Liver (tissue), 9 donors: ENCODE measurements around the gene PCDH15. TPM values are rescaled to one million over a fixed set of nuclear protein-coding genes. Genes with fewer than 3 reads are reported as not detected.

ENCODE experiments used
- DNase-seq: peaks from one replicate; pipeline ENCODE4 v3.0.0-alpha.2; 2017; ENCODE audit warnings: low spot score
- H3K27ac ChIP-seq, 2 donors: one replicate each; pipeline ENCODE4 v1.7.0; 2013; ENCODE audit warnings: inconsistent platforms in 2 of 2, low read length in 2 of 2, control low read depth in 1 of 2, low read depth in 1 of 2, mild to moderate bottlenecking in 1 of 2
- H3K27me3 ChIP-seq, 4 donors: one replicate each; pipeline versions ENCODE4 v1.6.1 to v1.7.0; 2013; ENCODE audit warnings: low read length in 3 of 4, inconsistent platforms in 1 of 4, mild to moderate bottlenecking in 1 of 4, moderate library complexity in 1 of 4; ENCODE audit not compliant: control insufficient read depth in 4 of 4, insufficient read depth in 4 of 4
- H3K36me3 ChIP-seq, 4 donors: one replicate each; pipeline versions ENCODE4 v1.6.1 to v1.7.0; 2013; ENCODE audit warnings: low read length in 3 of 4, mild to moderate bottlenecking in 3 of 4, low read depth in 1 of 4, moderate library complexity in 1 of 4; ENCODE audit not compliant: control insufficient read depth in 4 of 4, insufficient read depth in 3 of 4
- H3K4me1 ChIP-seq, 4 donors: one replicate each; pipeline versions ENCODE4 v1.6.1 to v1.7.0; 2013; ENCODE audit warnings: low read length in 3 of 4, mild to moderate bottlenecking in 3 of 4, moderate library complexity in 1 of 4; ENCODE audit not compliant: control insufficient read depth in 4 of 4, insufficient read depth in 4 of 4
- H3K4me3 ChIP-seq, 3 donors: one replicate each; pipeline versions ENCODE4 v1.6.1 to v1.7.0; 2013; ENCODE audit warnings: low read length in 3 of 3, control low read depth in 1 of 3, low read depth in 1 of 3, mild to moderate bottlenecking in 1 of 3
- H3K9ac ChIP-seq, 2 donors: one replicate each; pipeline ENCODE4 v1.7.0; 2013; ENCODE audit warnings: low read length in 2 of 2, mild to moderate bottlenecking in 2 of 2, moderate library complexity in 2 of 2, control low read depth in 1 of 2, low read depth in 1 of 2
- H3K9me3 ChIP-seq, 4 donors: one replicate each; pipeline versions ENCODE4 v1.6.1 to v1.7.0; 2013; ENCODE audit warnings: low read length in 3 of 4; ENCODE audit not compliant: control insufficient read depth in 4 of 4
- ATF3 ChIP-seq: IDR thresholded peaks from 2 replicates; pipeline ENCODE4 v1.6.1; 2016; ENCODE audit warnings: antibody characterized with exemption
- EGR1 ChIP-seq, 2 donors: IDR thresholded peaks; 2 replicates each; pipeline ENCODE4 v1.6.1; 2016 to 2018; ENCODE audit warnings: antibody characterized with exemption in 2 of 2, low read depth in 2 of 2
- FOXA1 ChIP-seq: IDR thresholded peaks from 2 replicates; pipeline ENCODE4 v1.6.1; 2016; ENCODE audit warnings: antibody characterized with exemption
- FOXA2 ChIP-seq: IDR thresholded peaks from 2 replicates; pipeline ENCODE4 v1.6.1; 2016; ENCODE audit warnings: antibody characterized with exemption
- GABPA ChIP-seq, 2 donors: IDR thresholded peaks in 1 of 2; conservative IDR thresholded peaks in 1 of 2; 2 replicates each; pipeline ENCODE4 v1.6.1; 2016; ENCODE audit warnings: antibody characterized with exemption in 2 of 2, mild to moderate bottlenecking in 1 of 2, moderate library complexity in 1 of 2
- HNF4A ChIP-seq, 2 donors: conservative IDR thresholded peaks; 2 replicates each; pipeline ENCODE4 v1.6.1; 2016; ENCODE audit warnings: antibody characterized with exemption in 2 of 2, mild to moderate bottlenecking in 2 of 2
- HNF4G ChIP-seq: IDR thresholded peaks from 2 replicates; pipeline ENCODE4 v1.6.1; 2016; ENCODE audit warnings: antibody characterized with exemption
- JUND ChIP-seq, 2 donors: IDR thresholded peaks; 2 replicates each; pipeline ENCODE4 v1.6.1; 2016; ENCODE audit warnings: antibody characterized with exemption in 2 of 2
- NR2F2 ChIP-seq: IDR thresholded peaks from 2 replicates; pipeline ENCODE4 v1.6.1; 2016; ENCODE audit warnings: antibody characterized with exemption
- RAD21 ChIP-seq, 2 donors: IDR thresholded peaks; 2 replicates each; pipeline ENCODE4 v1.6.1; 2016; ENCODE audit warnings: antibody characterized with exemption in 2 of 2, mild to moderate bottlenecking in 2 of 2
- REST ChIP-seq: IDR thresholded peaks from 2 replicates; pipeline ENCODE4 v1.6.1; 2016; ENCODE audit warnings: antibody characterized with exemption, mild to moderate bottlenecking
- RXRA ChIP-seq, 2 donors: IDR thresholded peaks; 2 replicates each; pipeline ENCODE4 v1.6.1; 2017 to 2018; ENCODE audit warnings: antibody characterized with exemption in 2 of 2, mild to moderate bottlenecking in 1 of 2
- SP1 ChIP-seq: IDR thresholded peaks from 2 replicates; pipeline ENCODE4 v1.6.1; 2018; ENCODE audit warnings: antibody characterized with exemption, mild to moderate bottlenecking
- TAF1 ChIP-seq: conservative IDR thresholded peaks from 2 replicates; pipeline ENCODE4 v1.6.1; 2016; ENCODE audit warnings: antibody characterized with exemption, mild to moderate bottlenecking
- YY1 ChIP-seq: IDR thresholded peaks from 2 replicates; pipeline ENCODE4 v1.6.1; 2016; ENCODE audit warnings: antibody characterized with exemption, mild to moderate bottlenecking
- ZBTB33 ChIP-seq: IDR thresholded peaks from 2 replicates; pipeline ENCODE4 v1.6.1; 2016; ENCODE audit warnings: antibody characterized with exemption
- WGBS: extraction: QIAGEN DNeasy Blood & Tissue Kit; methylation state at CpG from one replicate; pipeline ENCODE4 v1.1.7; 2013; 5-methylcytosine and 5-hydroxymethylcytosine counted together
- polyA plus RNA-seq, 2 donors: library from polyadenylated mRNA; stranded (reverse) in 1 of 2; unstranded in 1 of 2; fragments of 200-250 nt in 1 of 2; fragments of >200 nt in 1 of 2; fragmentation: Nextera tagmentation in 1 of 2; extraction: Ambion mirVana in 1 of 2; gene quantifications; one replicate each; pipeline versions ENCODE4 v1.2.1 to v1.2.3, GENCODE V29; 2013 to 2015
- total RNA-seq, 2 donors: library from RNA; depleted of rRNA; stranded (reverse); fragments of >200 nt; gene quantifications; one replicate each; pipeline ENCODE4 v1.2.3, GENCODE V29; 2014
- TF ChIP-seq, protein P1 (sequence below): fragments of 150-350 bp; IDR thresholded peaks from 2 replicates; pipeline ENCODE4 v1.5.1; 2017; ENCODE audit warnings: improper control_type of control experiment, low read depth, low read length; ENCODE audit not compliant: missing input control
- TF ChIP-seq, protein P2 (sequence below): IDR thresholded peaks from 2 replicates; pipeline ENCODE4 v1.6.1; 2016; ENCODE audit warnings: antibody characterized with exemption
- donor health status: healthy.
- donor health status: healthy.
- donor health status: healthy.
- donor health status: healthy.
- donor health status: healthy.

The PCDH15 gene
- total and polyA plus RNA-seq, 4 donors: 0.05 TPM; not detected in 3

DNA sequence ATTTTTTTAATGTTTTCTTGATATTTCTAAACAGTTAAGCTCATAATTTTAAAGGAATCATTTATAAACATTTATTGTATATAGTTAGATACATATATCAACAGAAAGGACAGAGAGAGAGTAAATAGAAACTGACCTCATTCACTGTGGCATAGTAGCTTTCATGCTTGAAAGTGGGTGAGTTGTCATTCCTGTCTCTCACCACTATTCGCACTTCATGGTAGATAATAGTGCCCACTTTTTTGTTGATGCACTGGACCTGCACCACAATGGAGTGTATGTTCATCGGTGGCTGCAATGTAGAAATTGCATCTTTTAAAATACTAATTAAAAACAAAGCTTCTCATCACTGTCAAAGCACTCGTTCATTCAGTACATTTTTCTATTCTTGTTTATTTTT, 432.0 kb downstream of the PCDH15 start (continued):
- TF ChIP-seq, protein P1, sequence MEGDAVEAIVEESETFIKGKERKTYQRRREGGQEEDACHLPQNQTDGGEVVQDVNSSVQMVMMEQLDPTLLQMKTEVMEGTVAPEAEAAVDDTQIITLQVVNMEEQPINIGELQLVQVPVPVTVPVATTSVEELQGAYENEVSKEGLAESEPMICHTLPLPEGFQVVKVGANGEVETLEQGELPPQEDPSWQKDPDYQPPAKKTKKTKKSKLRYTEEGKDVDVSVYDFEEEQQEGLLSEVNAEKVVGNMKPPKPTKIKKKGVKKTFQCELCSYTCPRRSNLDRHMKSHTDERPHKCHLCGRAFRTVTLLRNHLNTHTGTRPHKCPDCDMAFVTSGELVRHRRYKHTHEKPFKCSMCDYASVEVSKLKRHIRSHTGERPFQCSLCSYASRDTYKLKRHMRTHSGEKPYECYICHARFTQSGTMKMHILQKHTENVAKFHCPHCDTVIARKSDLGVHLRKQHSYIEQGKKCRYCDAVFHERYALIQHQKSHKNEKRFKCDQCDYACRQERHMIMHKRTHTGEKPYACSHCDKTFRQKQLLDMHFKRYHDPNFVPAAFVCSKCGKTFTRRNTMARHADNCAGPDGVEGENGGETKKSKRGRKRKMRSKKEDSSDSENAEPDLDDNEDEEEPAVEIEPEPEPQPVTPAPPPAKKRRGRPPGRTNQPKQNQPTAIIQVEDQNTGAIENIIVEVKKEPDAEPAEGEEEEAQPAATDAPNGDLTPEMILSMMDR: no peak
- TF ChIP-seq NR2F2 (no peak), ATF3 (no peak)

DNA sequence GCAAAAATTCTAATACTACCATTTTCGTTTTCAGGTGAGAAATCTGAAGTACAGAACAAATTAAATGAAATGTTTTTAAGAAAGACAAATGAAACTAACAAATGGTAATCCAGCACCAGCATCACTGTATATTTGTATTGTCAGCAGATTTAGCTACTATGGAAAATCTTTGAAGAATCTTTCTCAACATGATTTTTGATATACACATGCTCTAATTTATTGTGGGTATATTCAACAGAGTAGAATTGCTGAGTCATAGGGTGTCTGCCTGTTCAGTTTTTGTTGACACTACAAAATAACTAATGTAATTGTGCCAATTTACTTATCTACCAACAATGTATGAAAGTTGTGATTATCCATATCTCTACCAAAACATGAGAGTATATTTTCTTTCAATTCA, 437.6 kb downstream of the PCDH15 start:
- Histone ChIP-seq H3K27ac (no peak overlapping the region), H3K4me3 (no peak overlapping the region), H3K4me1 (no peaks in the 10 kb centered on the region), H3K27me3 (no peaks in the 10 kb centered on the region), H3K36me3 (no peaks in the 10 kb centered on the region), H3K9me3 (peaks cover 0 to 3% (median under 1%) of the 10 kb centered on the region in 4 donors), H3K9ac (no peak overlapping the region)
- 41% methylated on average over 1 of the region's 1 CpG for WGBS
- no peak for DNase-seq
- no peak for TF ChIP-seq SP1
- TF ChIP-seq JUND (IDR thresholded peaks at IDR 0.05): no peak
- TF ChIP-seq EGR1 (IDR thresholded peaks at IDR 0.05; ENCODE audit: low read depth in 2 of 2): no peak
- TF ChIP-seq RXRA (IDR thresholded peaks at IDR 0.05): no peak
- TF ChIP-seq ATF3: no peak
- no peak for TF ChIP-seq REST
- no peak for TF ChIP-seq HNF4A (conservative IDR thresholded peaks at IDR 0.05)
- no peak for TF ChIP-seq FOXA1
- no peak for TF ChIP-seq RAD21 (IDR thresholded peaks at IDR 0.05)
- no peak for TF ChIP-seq GABPA (IDR thresholded peaks at IDR 0.05 in 1 of 2, conservative IDR thresholded peaks at IDR 0.05 in 1 of 2)
- TF ChIP-seq FOXA2: no peak
- TF ChIP-seq, protein P1: no peak
- no peak for TF ChIP-seq HNF4G
- no peak for TF ChIP-seq NR2F2
- TF ChIP-seq, protein P2, sequence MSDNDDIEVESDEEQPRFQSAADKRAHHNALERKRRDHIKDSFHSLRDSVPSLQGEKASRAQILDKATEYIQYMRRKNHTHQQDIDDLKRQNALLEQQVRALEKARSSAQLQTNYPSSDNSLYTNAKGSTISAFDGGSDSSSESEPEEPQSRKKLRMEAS: no peak
- TF ChIP-seq ZBTB33: no peak
- TF ChIP-seq TAF1: no peak
- no peak for TF ChIP-seq YY1
